Tibial nerve (tissue), 3 donors: ENCODE results near the gene TNFRSF12A.

Experiments used
- POLR2A ChIP-seq, 2 donors: fragments of 450-650 bp; IDR thresholded peaks; one replicate each; pipeline ENCODE4 v1.6.1; 2017; ENCODE audit warnings: antibody characterized with exemption in 2 of 2, mild to moderate bottlenecking in 2 of 2, moderate library complexity in 2 of 2
- TF ChIP-seq, protein P1 (sequence below), 5 experiments: fragments of 200-600 bp in 3 of 5; fragments of 450-650 bp in 2 of 5; sonication (generic) in 3 of 5; IDR thresholded peaks; one replicate each; pipeline ENCODE4 v1.5.1; 2016 to 2019; ENCODE audit warnings: antibody characterized with exemption in 5 of 5, mild to moderate bottlenecking in 3 of 5, moderate library complexity in 2 of 5

DNA sequence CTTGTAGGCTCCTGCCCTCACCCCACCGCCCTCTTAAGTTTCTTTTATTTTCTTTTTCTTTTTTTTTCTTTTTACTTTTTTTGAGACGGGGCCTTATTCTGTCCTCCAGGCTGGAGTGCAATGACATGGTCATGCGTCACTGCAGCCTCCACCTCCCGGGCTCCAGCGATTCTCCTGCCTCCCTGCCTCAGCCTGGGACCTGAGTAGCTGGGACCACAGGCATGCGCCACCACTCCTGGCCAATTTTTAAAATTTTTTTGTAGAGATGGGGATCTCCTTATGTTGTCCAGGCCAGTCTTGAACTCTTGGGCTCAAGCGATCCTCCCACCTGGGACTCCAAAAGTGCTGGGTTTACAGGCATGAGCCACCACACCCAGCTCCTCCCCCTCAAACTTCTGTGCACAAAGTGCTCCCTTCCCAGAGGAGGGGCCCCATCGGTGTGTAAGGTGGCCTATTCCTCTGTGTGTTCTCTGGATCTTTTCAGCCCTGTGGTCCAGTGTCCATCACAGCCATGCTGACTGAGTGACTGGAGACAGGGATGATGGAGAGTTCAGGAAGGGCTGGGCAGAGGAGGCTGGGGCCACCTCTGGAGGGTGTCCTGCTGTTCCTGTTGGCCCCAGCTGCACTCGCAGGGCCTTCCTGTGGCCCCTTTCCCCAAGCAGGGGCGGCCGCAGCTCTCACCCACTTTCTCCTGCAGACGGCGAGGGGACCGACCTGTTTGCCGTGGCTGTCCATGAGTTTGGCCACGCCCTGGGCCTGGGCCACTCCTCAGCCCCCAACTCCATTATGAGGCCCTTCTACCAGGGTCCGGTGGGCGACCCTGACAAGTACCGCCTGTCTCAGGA lies 36.4 kb downstream of the TNFRSF12A start:
- no peak for TF ChIP-seq POLR2A (IDR thresholded peaks at IDR 0.05)
- TF ChIP-seq, protein P1, sequence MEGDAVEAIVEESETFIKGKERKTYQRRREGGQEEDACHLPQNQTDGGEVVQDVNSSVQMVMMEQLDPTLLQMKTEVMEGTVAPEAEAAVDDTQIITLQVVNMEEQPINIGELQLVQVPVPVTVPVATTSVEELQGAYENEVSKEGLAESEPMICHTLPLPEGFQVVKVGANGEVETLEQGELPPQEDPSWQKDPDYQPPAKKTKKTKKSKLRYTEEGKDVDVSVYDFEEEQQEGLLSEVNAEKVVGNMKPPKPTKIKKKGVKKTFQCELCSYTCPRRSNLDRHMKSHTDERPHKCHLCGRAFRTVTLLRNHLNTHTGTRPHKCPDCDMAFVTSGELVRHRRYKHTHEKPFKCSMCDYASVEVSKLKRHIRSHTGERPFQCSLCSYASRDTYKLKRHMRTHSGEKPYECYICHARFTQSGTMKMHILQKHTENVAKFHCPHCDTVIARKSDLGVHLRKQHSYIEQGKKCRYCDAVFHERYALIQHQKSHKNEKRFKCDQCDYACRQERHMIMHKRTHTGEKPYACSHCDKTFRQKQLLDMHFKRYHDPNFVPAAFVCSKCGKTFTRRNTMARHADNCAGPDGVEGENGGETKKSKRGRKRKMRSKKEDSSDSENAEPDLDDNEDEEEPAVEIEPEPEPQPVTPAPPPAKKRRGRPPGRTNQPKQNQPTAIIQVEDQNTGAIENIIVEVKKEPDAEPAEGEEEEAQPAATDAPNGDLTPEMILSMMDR (IDR thresholded peaks at IDR 0.05), result no peak
